HG03095 (cell line): ENCODE measurements around the gene SMPDL3A.

Source experiments
- ATAC-seq: cut with Tn5 transposase; IDR thresholded peaks from one replicate; pipeline ENCODE4 v1.9.1; 2021; ENCODE audit warnings: moderate library complexity; ENCODE audit not compliant: unreplicated experiment

SMPDL3A gene

GRCh38 chr6:122800906-122801305 is 11.8 kb downstream of the SMPDL3A start:
- ATAC-seq = no peak

GRCh38 chr6:122801397-122801796 is 12.3 kb downstream of the SMPDL3A start:
- no peak for ATAC-seq

- ATAC-seq = no peak
Measured at GRCh38 chr6:122803171-122803661, 14.2 kb downstream of the SMPDL3A start.

DNA sequence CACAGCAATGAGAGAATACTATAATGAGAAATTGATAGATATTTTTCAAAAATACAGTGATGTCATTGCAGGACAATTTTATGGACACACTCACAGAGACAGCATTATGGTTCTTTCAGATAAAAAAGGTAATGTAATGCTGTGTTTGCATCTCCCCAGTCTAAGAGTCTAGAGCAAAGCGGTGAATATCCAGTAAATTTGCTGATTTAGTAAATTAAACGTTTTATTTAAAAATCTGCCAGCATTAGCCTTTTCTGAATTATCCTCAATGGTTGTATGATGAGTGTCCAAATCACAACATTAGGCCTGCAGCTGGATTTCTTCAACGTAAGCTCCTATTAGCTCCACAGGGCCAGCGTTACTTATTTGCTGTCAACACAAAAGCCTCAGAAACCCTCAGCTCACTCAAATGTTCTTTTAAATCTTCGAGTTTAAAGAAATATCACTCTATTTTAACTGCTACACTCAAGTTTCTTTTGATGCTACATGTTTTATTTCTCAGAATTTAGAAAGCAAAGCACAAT is 16.0 kb downstream of the SMPDL3A start:
- ATAC-seq = no peak

DNA sequence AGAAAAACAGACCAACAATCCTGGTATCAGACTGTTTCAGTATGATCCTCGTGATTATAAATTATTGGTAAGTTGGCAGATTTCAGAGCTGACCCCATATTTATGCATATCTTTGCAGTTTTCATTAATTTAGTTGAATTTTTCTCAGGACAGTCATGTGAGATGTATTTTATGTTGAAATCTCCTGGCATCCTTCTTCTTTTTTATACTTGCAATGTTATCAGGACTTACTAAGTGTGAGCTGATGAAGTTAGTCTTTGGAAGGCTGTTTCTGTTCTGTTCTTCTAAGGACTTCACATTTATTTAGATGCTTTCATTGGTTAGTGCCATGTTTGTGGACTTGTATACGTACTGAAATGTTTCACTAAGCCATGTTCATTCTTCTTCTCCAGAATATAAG is 17.2 kb downstream of the SMPDL3A start:
- no peak for ATAC-seq

DNA sequence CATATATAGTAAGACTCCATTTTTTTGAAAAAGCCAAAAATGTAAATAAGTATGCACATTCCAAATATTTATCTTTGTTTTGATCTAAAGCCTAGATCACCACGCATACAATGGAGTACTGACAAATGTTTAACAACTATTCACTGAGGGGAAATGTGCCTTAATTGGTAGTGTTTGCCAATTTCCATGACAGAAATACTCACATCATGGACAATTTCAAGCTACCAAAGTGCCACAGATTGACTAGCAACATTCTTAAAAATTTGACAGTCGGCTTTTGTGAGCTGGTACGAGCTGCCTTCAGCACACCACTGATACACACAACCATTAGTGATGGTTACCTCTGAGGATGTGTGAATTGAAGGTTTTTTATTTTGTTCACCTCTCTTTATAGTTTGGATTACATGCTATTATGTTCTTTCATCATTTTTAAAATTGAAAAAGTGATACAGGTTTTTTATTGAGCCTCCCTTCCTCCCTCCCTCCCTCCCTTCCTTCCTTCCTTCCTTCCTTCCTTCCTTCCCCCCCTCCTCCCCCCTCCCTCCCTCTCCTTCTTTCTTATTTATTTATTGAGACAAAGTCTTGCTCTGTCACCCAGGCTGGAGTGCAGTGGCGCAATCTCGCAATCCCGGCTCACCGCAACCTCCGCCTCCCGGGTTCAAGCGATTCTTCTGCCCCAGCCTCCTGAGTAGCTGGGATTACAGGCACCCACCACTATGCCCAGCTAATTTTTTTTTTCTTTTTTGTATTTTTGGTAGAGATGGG is 19.2 kb downstream of the SMPDL3A start:
- no peak for ATAC-seq

DNA sequence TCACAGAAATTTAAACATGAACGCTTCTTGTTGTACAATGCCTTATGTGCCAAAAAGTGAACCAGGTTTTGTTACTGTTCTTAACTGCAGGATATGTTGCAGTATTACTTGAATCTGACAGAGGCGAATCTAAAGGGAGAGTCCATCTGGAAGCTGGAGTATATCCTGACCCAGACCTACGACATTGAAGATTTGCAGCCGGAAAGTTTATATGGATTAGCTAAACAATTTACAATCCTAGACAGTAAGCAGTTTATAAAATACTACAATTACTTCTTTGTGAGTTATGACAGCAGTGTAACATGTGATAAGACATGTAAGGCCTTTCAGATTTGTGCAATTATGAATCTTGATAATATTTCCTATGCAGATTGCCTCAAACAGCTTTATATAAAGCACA is 19.9 kb downstream of the SMPDL3A start:
- ATAC-seq = no peak

- ATAC-seq = no peak
Measured at GRCh38 chr6:122809691-122810090, 20.6 kb downstream of the SMPDL3A start.

DNA sequence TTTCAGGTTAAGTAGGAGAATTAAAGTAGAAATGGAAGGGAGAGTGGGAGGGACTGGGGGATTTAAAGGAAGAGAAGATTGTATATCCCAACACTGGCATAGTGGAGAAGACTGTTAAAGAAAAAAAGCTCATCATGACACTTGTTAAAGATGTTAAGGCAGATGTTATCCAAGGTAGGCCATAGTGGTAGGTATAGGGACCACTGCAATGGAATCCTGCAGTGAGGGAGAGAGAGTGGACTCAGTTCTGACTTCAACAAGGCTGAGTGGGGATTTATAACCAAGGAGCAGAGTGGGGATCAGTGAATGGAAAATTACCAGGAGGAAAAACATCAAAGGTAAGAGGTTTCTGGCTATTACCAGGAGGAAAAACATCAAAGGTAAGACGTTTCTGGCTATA is 21.1 kb downstream of the SMPDL3A start:
- no peak for ATAC-seq

GRCh38 chr6:122817358-122817757 is 28.3 kb downstream of the SMPDL3A start:
- ATAC-seq = no peak

GRCh38 chr6:122817766-122818165 is 28.7 kb downstream of the SMPDL3A start:
- ATAC-seq = no peak

DNA sequence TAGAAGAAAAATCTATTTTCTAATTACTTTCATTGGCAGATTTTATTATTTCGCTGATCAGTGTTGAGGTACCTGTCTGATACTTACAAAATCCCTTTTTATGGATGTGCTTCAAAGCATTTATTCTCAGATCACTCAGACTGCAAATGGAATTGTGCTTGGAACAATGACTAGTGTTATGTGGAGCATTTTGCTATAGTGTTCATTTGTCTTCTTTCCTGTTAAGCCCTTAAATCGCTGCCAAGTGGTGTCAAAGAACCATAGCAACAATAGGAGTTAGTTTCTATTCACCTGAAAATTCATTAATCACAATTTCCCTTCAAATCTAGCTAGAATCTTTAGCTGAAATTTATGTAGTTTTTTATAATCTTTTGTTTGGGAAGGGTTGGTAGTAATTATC is 29.8 kb downstream of the SMPDL3A start:
- no peak for ATAC-seq

- ATAC-seq = no peak
Measured at GRCh38 chr6:122821095-122821494, 32.0 kb downstream of the SMPDL3A start.

DNA sequence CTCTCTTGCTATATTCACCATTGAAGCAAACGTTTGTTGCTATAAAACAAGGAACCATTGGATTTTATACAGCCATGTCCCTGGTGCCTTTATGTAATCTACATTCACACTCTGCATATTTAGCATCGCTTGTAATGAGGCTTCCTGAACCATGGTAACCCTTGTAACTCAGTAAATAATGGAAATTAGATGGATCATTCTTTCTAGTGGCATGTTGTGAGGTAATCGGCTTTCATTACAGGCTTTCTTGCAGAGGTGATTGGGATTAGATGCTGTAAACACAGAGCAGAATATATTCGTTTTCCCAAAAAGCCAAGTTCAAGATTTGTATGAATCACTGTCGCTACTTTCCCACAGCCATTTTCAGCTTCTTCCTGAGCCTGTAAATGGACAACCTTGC is 36.1 kb downstream of the SMPDL3A start:
- no peak for ATAC-seq

- ATAC-seq = no peak
Measured at GRCh38 chr6:122829456-122829855, 40.4 kb downstream of the SMPDL3A start.

- ATAC-seq = no peak
Measured at GRCh38 chr6:122831511-122831910, 42.5 kb downstream of the SMPDL3A start.

DNA sequence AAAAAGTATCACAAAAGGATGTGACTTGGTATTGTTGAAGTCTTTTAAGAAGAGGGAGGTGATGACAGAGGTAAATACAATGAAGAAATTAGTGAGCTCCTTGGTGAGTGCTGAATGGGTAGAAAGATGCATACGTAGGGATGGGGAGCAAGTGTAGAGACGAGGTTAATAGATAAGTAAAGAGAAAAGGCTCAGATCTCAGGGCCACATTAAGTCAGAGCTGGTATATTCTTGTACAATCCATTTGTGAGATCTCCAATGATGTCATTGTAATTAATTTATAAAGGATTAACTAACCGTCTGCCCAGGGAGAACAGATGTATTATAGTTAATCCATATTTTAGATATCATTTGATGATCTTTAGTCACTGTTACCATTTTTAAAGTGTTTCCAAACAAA is 43.4 kb downstream of the SMPDL3A start:
- ATAC-seq = no peak

DNA sequence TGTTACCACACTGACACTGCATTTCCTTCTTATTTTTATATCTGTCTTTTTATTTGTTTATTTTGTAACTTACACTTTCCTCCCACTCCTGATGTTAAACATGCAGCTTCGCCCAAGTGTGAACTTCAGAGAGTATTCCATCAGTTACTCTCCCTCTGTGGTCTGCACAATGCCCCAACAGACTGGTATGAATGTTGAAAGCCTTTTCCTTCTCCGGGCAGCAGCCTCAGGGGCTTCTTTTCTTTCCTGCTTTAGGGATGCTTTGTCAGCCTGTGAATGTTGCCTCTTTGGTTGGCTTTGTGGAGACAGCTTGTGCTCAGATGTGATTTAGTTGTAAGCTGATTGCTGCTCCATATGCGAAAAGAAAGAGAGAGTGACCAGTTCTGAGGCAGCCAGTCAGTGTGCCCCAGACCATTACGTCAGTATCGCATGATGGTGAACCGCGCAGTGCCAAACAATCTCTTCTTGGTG is 44.0 kb downstream of the SMPDL3A start:
- no peak for ATAC-seq

GRCh38 chr6:122838060-122838780 is 49.2 kb downstream of the SMPDL3A start:
- ATAC-seq = no peak

DNA sequence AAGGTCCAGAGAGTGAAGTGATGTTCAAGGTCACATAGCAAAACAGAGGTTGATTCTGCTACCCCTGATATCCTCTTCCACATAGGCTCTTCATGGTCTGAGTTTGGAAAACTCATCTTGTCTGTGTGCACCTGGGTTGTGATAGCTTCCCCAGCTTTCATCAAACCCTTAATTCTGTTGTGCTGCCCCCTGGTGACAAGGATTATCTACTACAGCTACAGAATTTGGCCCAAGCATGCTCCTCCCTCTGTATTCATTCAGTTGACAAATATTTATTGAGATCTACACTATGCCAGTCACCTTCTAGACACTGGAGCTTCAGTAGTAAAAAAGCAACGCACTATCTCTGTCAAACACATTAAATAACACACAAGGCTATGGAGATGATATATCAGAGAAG is 50.4 kb downstream of the SMPDL3A start:
- ATAC-seq = peak; percentile 94

GRCh38 chr6:122839906-122840305 is 50.8 kb downstream of the SMPDL3A start:
- ATAC-seq = no peak

GRCh38 chr6:122845464-122845863 is 56.4 kb downstream of the SMPDL3A start:
- ATAC-seq = no peak
